WTC11 (cell line): ENCODE results near the gene INO80D. TPM values are rescaled to one million over a fixed set of nuclear protein-coding genes. Genes with fewer than 3 reads are reported as not detected.

Experiments used
- ATAC-seq: fragments of 200-7000 bp; cut with Tn5 transposase; 2 replicates; pipeline ENCODE4 v1.10.0; 2021; ENCODE audit warnings: mild to moderate bottlenecking, moderate library complexity
- CTCF ChIA-PET: fragments of 300-600 bp; sonication (Branson Sonifier 250); formaldehyde crosslinking; loops from one replicate; lab custom pipeline; 2021; ENCODE audit warnings: antibody characterized with exemption; lab: Charles Lee
- POLR2A ChIA-PET: fragments of 350-600 bp; sonication (Branson Sonifier 250); formaldehyde crosslinking; loops from one replicate; lab custom pipeline; 2021; ENCODE audit warnings: antibody characterized with exemption; lab: Charles Lee
- DNase-seq: peaks from one replicate; pipeline ENCODE4 v3.0.0; 2021; ENCODE audit warnings: low spot score
- H3K27ac Mint-ChIP-seq: 2 replicates; pipeline ENCODE4 v1.8.0; 2021; ENCODE audit warnings: mixed read lengths
- H3K27me3 Mint-ChIP-seq: 2 replicates; pipeline ENCODE4 v1.8.0; 2021; ENCODE audit warnings: low read depth, mild to moderate bottlenecking, moderate library complexity, mixed read lengths
- H3K36me3 Mint-ChIP-seq: 2 replicates; pipeline ENCODE4 v1.8.0; 2021; ENCODE audit warnings: mixed read lengths
- H3K4me1 Mint-ChIP-seq: 2 replicates; pipeline ENCODE4 v1.8.0; 2022; ENCODE audit warnings: mixed read lengths
- H3K4me3 Mint-ChIP-seq: 2 replicates; pipeline ENCODE4 v1.8.0; 2021; ENCODE audit warnings: mild to moderate bottlenecking, moderate library complexity, mixed read lengths
- H3K9me3 Mint-ChIP-seq: 2 replicates; pipeline ENCODE4 v1.8.0; 2021; ENCODE audit warnings: mixed read lengths
- ATF1 ChIP-seq: sonication (generic); formaldehyde crosslinking; IDR thresholded peaks from 2 replicates; pipeline ENCODE4 v1.8.1; 2023; ENCODE audit warnings: mild to moderate bottlenecking, moderate library complexity, missing genetic modification reagents
- CREM ChIP-seq: sonication (generic); formaldehyde crosslinking; IDR thresholded peaks from 2 replicates; pipeline ENCODE4 v1.8.1; 2022; ENCODE audit warnings: mild to moderate bottlenecking, missing genetic modification reagents, moderate library complexity
- ESRRA ChIP-seq: sonication (generic); formaldehyde crosslinking; IDR thresholded peaks from 2 replicates; pipeline ENCODE4 v1.8.1; 2022; ENCODE audit warnings: mild to moderate bottlenecking, missing genetic modification reagents, borderline replicate concordance
- ETV6 ChIP-seq: sonication (generic); formaldehyde crosslinking; IDR thresholded peaks from 2 replicates; pipeline ENCODE4 v1.8.1; 2022; ENCODE audit warnings: mild to moderate bottlenecking, missing genetic modification reagents
- GRHL2 ChIP-seq: fragments of 250-450 bp; sonication (Bioruptor Pico); IDR thresholded peaks from 2 replicates; pipeline ENCODE4 v1.8.0; 2022; ENCODE audit warnings: mild to moderate bottlenecking, moderate library complexity; ENCODE audit not compliant: insufficient replicate concordance, severe bottlenecking
- RELA ChIP-seq: sonication (generic); formaldehyde crosslinking; IDR thresholded peaks from 2 replicates; pipeline ENCODE4 v1.8.1; 2022; ENCODE audit warnings: missing genetic modification reagents, mild to moderate bottlenecking, borderline replicate concordance
- SOX15 ChIP-seq: fragments of 250-450 bp; sonication (Bioruptor Pico); IDR thresholded peaks from 2 replicates; pipeline ENCODE4 v1.9.0; 2021; ENCODE audit warnings: mild to moderate bottlenecking
- TCF7 ChIP-seq: sonication (generic); formaldehyde crosslinking; IDR thresholded peaks from 2 replicates; pipeline ENCODE4 v1.8.0; 2022; ENCODE audit warnings: mild to moderate bottlenecking, low read depth, missing genetic modification reagents, moderate library complexity
- TEAD1 ChIP-seq: sonication (generic); formaldehyde crosslinking; IDR thresholded peaks from 2 replicates; pipeline ENCODE4 v1.8.0; 2022; ENCODE audit warnings: mild to moderate bottlenecking, missing genetic modification reagents
- TEAD4 ChIP-seq: sonication (generic); formaldehyde crosslinking; IDR thresholded peaks from 2 replicates; pipeline ENCODE4 v1.8.0; 2022; ENCODE audit warnings: mild to moderate bottlenecking, missing genetic modification reagents
- ZBTB21 ChIP-seq: sonication (generic); formaldehyde crosslinking; IDR thresholded peaks from 2 replicates; pipeline ENCODE4 v1.8.1; 2023; ENCODE audit warnings: mild to moderate bottlenecking, missing genetic modification reagents, borderline replicate concordance
- ZNF121 ChIP-seq: sonication (generic); formaldehyde crosslinking; IDR thresholded peaks from 2 replicates; pipeline ENCODE4 v1.8.0; 2023; ENCODE audit warnings: missing genetic modification reagents
- ZNF416 ChIP-seq: fragments of 250-450 bp; sonication (Bioruptor Pico); IDR thresholded peaks from 2 replicates; pipeline ENCODE4 v1.9.0; 2021; ENCODE audit warnings: mild to moderate bottlenecking, inconsistent platforms
- ZNF423 ChIP-seq: fragments of 250-450 bp; sonication (Bioruptor Pico); IDR thresholded peaks from 2 replicates; pipeline ENCODE4 v2.1.2; 2022; ENCODE audit warnings: mild to moderate bottlenecking, moderate library complexity
- total RNA-seq: library from RNA; stranded (reverse); gene quantifications from 3 replicates; pipeline ENCODE4 v1.2.3, GENCODE V29; 2021
- TF ChIP-seq, protein P1 (sequence below): sonication (generic); formaldehyde crosslinking; IDR thresholded peaks from 2 replicates; pipeline ENCODE4 v1.8.1; 2023; ENCODE audit warnings: mild to moderate bottlenecking, missing genetic modification reagents
- TF ChIP-seq, protein P2 (sequence below): fragments of 250-450 bp; sonication (Bioruptor Pico); conservative IDR thresholded peaks from 2 replicates; pipeline ENCODE4 v1.9.0; 2021; ENCODE audit warnings: mild to moderate bottlenecking
- TF ChIP-seq, protein P3 (sequence below): sonication (generic); formaldehyde crosslinking; IDR thresholded peaks from 2 replicates; pipeline ENCODE4 v1.8.1; 2022; ENCODE audit warnings: missing genetic modification reagents, borderline replicate concordance
- TF ChIP-seq, protein P4 (sequence below): fragments of 250-450 bp; sonication (Bioruptor Pico); IDR thresholded peaks from 2 replicates; pipeline ENCODE4 v1.9.0; 2021; ENCODE audit warnings: mild to moderate bottlenecking
- TF ChIP-seq, protein P5 (sequence below): sonication (generic); formaldehyde crosslinking; IDR thresholded peaks from 2 replicates; pipeline ENCODE4 v1.8.0; 2023; ENCODE audit warnings: mild to moderate bottlenecking, missing genetic modification reagents

Gene INO80D
- total RNA-seq, 1 experiment from 2014 or later, result 30.9 TPM

DNA sequence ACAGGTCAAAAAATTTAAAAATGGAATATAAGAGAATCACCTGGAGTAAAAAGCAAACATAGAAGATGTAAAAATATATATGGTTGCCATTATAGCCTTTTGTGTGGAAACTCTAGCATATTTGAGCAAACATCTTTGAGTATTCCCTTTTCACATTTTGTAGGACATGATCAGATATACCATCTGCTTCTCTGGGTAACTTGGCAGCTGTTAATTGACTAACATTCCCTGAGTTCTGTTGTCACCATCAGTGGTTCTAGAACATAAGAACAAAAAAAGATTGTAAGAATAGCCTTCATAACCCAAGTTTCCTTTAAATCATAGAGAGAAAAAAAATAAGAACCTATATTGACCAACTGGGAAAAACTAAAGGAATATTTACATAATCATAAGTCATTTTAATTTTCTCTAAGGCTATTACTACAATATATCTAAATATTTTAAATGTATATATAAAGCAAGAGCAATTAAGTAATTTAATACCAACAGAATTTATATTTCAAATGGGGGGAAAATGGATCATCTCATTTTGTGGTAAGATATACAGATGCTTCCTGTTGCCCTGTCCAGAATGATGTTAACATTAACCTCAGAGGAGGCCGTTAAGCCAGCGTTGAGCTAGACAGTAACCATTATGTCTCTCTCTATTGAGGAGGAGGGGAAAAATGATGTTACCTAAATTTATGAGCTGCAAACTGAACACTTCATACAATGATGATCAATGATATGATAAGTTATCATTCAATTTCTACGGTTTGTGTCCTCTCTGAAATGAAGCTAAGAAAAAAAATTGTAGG, 9.8 kb upstream of the INO80D start:
- POLR2A ChIA-PET, result interaction anchor here (0.6 to 1.7 kb wide), 2 partner anchors 11 to 91 kb away, joined by 3 to 5 read pairs; no protein-coding TSS in a partner anchor
- no peak overlapping the region for H3K27ac Mint-ChIP-seq
- H3K4me1 Mint-ChIP-seq, result peaks cover 19% of the 10 kb centered on the region
- no peak overlapping the region for H3K4me3 Mint-ChIP-seq
- H3K36me3 Mint-ChIP-seq, result no peaks in the 10 kb centered on the region
- DNase-seq (no peak), ATAC-seq (no peak)
- H3K9me3 Mint-ChIP-seq, result no peaks in the 10 kb centered on the region
- CTCF ChIA-PET, result no interaction called here
- no peaks in the 10 kb centered on the region for H3K27me3 Mint-ChIP-seq
- no peak for TF ChIP-seq TEAD1 (CRISPR knock-in tag)
- TF ChIP-seq, protein P1, sequence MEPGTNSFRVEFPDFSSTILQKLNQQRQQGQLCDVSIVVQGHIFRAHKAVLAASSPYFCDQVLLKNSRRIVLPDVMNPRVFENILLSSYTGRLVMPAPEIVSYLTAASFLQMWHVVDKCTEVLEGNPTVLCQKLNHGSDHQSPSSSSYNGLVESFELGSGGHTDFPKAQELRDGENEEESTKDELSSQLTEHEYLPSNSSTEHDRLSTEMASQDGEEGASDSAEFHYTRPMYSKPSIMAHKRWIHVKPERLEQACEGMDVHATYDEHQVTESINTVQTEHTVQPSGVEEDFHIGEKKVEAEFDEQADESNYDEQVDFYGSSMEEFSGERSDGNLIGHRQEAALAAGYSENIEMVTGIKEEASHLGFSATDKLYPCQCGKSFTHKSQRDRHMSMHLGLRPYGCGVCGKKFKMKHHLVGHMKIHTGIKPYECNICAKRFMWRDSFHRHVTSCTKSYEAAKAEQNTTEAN, result no peak
- no peak for TF ChIP-seq ESRRA (CRISPR knock-in tag)
- TF ChIP-seq, protein P2, sequence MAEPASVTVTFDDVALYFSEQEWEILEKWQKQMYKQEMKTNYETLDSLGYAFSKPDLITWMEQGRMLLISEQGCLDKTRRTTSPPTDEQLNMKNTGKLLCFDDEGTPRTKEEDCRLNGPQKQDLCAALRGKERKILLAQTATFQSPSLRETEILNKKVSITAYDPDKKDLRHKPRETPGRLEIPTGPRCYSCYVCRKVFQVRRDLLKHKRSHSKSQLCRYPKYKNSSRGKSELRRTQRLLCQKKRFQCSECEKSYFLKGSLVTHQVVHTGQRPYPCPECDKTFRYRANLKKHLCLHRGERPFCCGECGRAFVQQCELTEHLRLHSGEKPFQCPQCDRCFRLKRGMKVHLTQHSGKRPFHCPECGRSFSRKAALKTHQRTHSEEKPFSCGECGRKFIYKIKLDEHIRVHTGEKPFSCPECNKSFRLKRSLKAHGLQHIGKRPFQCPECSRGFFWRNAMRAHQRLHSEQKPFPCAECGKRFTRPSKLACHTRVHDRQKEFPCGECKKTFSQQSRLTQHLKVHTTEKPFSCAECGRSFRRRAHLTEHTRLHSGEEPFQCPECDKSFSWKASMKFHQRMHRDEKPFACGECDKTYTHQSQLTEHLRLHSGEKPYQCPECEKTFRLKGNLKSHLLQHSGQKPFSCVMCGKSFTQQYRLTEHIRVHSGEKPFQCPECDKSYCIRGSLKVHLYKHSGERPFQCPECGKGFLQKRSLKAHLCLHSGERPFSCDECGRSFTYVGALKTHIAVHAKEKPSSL, result no peak
- TF ChIP-seq GRHL2, result no peak
- TF ChIP-seq, all 79 proteins: peak for 0

DNA sequence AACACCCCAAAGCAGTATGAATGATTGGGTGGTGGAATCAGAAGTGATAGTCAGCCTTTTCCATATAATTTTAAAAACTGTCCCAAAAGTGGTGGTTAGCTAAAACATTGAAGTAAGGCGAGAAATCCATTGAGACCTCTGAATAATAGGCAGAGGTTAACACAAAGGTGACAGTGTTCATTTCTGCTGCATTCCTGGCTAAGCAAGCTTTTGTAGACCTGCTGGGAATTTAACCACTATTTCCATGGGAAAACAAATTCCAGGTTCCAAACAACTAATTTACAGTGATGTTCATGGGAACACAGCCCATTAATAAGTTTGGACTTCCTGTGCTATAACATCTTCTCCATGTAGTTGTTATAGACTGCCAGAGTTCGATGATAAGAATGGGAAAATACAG, 6.3 kb upstream of the INO80D start:
- ChIA-PET POLR2A (interaction anchor here (0.6 to 1.2 kb wide), 5 partner anchors 8 to 1107 kb away, joined by 3 to 4 read pairs (median 3); no protein-coding TSS in a partner anchor), CTCF (interaction anchor here (1.5 kb wide), 1 partner anchor 88 kb away, joined by 4 read pairs; no protein-coding TSS in a partner anchor)
- peaks cover 20% of the 10 kb centered on the region for H3K4me1 Mint-ChIP-seq
- TF ChIP-seq ZBTB21 (CRISPR knock-in tag) (no peak), TEAD4 (CRISPR knock-in tag) (no peak), ZNF416 (CRISPR knock-in tag) (no peak)
- no peaks in the 10 kb centered on the region for H3K27me3 Mint-ChIP-seq
- 0 out of 2 replicates have a peak, but pooled peaks have one; percentile 34 for ATAC-seq
- H3K9me3 Mint-ChIP-seq, result no peaks in the 10 kb centered on the region
- DNase-seq, result no peak
- peak overlapping the region; percentile 72 for H3K27ac Mint-ChIP-seq
- H3K36me3 Mint-ChIP-seq, result peaks cover 16% of the 10 kb centered on the region
- no peak overlapping the region for H3K4me3 Mint-ChIP-seq

DNA sequence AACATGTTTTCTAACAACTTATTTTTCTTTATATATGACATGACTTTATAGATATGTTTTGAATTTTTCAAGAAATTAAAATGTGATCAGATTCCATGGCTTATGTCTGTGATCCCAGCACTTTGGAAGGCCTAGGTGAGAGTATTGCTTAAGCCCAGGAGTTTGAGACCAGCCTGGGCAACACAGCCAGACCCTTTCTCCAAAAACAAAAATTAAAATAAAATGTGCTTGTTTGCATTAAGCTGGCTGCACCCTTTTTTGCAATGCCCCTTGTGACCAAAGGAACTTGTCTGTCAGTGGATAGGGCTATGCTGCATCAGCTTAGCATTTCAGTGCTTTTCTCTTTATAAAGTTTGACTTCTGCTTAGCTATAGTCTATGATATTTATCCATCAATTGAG, 2.3 kb upstream of the INO80D start:
- Mint-ChIP-seq H3K4me3 (no peak overlapping the region), H3K27ac (no peak overlapping the region), H3K9me3 (no peaks in the 10 kb centered on the region), H3K36me3 (peaks cover 25% of the 10 kb centered on the region), H3K27me3 (no peaks in the 10 kb centered on the region), H3K4me1 (peaks cover 18% of the 10 kb centered on the region)
- TF ChIP-seq SOX15 (CRISPR knock-in tag) (no peak), ZNF121 (CRISPR knock-in tag) (peak; percentile 68; the same call in 1 of the 2 replicates), CREM (CRISPR knock-in tag) (no peak)
- ATAC-seq (no peak), DNase-seq (no peak)
- CTCF ChIA-PET, result no interaction called here
- POLR2A ChIA-PET, result interaction anchor here (0.6 kb wide), 1 partner anchor 20 kb away, joined by 4 read pairs; no protein-coding TSS in a partner anchor

DNA sequence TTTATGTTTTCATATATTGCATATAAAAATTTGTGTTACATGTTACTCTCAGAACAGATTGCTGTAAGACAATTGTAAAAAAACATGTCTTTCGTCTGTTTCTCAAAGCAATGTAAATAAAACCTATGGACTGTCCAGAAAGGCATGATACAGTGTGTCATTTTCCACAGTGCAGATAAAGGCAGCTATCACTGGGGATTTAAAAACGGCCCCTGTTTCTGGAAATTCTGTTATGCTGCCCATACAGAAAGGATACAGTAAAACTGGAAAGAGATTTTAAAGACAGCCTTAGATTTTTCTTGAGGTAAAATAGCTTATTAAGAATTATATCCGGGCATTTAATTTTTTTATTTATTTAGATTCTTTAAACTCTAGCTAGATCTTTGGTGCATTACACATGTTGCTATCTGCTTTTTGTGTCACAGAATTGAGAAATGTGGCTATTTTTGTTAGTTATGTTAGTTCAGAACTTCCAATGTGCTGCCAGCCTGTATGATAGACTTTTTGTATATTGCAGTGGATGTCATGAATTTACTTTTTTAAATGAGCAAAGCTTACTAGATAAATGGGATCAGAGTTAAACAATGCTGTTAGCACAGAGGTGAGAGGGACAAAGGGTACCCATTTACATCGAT, 859 bp upstream of the INO80D start:
- ATAC-seq (no peak), DNase-seq (no peak)
- CTCF ChIA-PET, result interaction anchor here (0.6 to 1.7 kb wide), 6 partner anchors 13 to 1964 kb away, joined by 3 to 8 read pairs (median 4); no protein-coding TSS in a partner anchor
- Mint-ChIP-seq H3K27ac (peak overlapping the region; percentile 92), H3K4me1 (peaks cover 19% of the 10 kb centered on the region), H3K4me3 (peak overlapping the region; percentile 98), H3K27me3 (no peaks in the 10 kb centered on the region), H3K9me3 (no peaks in the 10 kb centered on the region), H3K36me3 (peaks cover 25% of the 10 kb centered on the region)
- POLR2A ChIA-PET, result interaction anchor here (0.6 kb wide), 1 partner anchor 97 kb away, joined by 3 read pairs; no protein-coding TSS in a partner anchor
- TF ChIP-seq RELA (CRISPR knock-in tag) (no peak), TEAD4 (CRISPR knock-in tag) (no peak), TCF7 (no peak), ZNF423 (CRISPR knock-in tag) (no peak), ATF1 (CRISPR knock-in tag) (no peak), ETV6 (CRISPR knock-in tag) (no peak)
- TF ChIP-seq, protein P3, sequence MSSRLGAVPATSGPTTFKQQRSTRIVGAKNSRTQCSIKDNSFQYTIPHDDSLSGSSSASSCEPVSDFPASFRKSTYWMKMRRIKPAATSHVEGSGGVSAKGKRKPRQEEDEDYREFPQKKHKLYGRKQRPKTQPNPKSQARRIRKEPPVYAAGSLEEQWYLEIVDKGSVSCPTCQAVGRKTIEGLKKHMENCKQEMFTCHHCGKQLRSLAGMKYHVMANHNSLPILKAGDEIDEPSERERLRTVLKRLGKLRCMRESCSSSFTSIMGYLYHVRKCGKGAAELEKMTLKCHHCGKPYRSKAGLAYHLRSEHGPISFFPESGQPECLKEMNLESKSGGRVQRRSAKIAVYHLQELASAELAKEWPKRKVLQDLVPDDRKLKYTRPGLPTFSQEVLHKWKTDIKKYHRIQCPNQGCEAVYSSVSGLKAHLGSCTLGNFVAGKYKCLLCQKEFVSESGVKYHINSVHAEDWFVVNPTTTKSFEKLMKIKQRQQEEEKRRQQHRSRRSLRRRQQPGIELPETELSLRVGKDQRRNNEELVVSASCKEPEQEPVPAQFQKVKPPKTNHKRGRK (CRISPR knock-in tag), result no peak
- TF ChIP-seq, protein P4, sequence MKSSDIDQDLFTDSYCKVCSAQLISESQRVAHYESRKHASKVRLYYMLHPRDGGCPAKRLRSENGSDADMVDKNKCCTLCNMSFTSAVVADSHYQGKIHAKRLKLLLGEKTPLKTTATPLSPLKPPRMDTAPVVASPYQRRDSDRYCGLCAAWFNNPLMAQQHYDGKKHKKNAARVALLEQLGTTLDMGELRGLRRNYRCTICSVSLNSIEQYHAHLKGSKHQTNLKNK (CRISPR knock-in tag), result no peak
- TF ChIP-seq, protein P5, sequence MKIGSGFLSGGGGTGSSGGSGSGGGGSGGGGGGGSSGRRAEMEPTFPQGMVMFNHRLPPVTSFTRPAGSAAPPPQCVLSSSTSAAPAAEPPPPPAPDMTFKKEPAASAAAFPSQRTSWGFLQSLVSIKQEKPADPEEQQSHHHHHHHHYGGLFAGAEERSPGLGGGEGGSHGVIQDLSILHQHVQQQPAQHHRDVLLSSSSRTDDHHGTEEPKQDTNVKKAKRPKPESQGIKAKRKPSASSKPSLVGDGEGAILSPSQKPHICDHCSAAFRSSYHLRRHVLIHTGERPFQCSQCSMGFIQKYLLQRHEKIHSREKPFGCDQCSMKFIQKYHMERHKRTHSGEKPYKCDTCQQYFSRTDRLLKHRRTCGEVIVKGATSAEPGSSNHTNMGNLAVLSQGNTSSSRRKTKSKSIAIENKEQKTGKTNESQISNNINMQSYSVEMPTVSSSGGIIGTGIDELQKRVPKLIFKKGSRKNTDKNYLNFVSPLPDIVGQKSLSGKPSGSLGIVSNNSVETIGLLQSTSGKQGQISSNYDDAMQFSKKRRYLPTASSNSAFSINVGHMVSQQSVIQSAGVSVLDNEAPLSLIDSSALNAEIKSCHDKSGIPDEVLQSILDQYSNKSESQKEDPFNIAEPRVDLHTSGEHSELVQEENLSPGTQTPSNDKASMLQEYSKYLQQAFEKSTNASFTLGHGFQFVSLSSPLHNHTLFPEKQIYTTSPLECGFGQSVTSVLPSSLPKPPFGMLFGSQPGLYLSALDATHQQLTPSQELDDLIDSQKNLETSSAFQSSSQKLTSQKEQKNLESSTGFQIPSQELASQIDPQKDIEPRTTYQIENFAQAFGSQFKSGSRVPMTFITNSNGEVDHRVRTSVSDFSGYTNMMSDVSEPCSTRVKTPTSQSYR (CRISPR knock-in tag), result no peak
